Kidney epithelial cell (primary cell): ENCODE measurements around the gene ADAMTSL1. TPM values are rescaled to one million over a fixed set of nuclear protein-coding genes. Genes with fewer than 3 reads are reported as not detected.
A peak's percentile ranks its signal among the peaks of the same experiment; 100 is the strongest.

Experiments
- DNase-seq: peaks from one replicate; pipeline ENCODE4 v3.0.0-alpha.2; 2010; ENCODE audit warnings: low read depth
- H3K27me3 ChIP-seq: 2 replicates; pipeline ENCODE4 v1.6.0; 2011; ENCODE audit warnings: low read length; ENCODE audit not compliant: control insufficient read depth, insufficient read depth
- H3K36me3 ChIP-seq: 2 replicates; pipeline ENCODE4 v1.5.1; 2011; ENCODE audit warnings: low read length; ENCODE audit not compliant: control insufficient read depth, insufficient read depth
- H3K4me3 ChIP-seq: 2 replicates; pipeline ENCODE4 v1.5.1; 2011; ENCODE audit warnings: low read depth, mild to moderate bottlenecking, control low read depth, low read length
- total RNA-seq: library from RNA; depleted of rRNA; stranded (reverse); fragments of >200 nt; gene quantifications from 2 replicates; pipeline ENCODE4 v1.2.3, GENCODE V29; 2015
- TF ChIP-seq, protein P1 (sequence below): IDR thresholded peaks from 2 replicates; pipeline ENCODE4 v1.5.1; 2011; ENCODE audit warnings: mild to moderate bottlenecking, moderate library complexity, low read length, control low read depth, inconsistent platforms; ENCODE audit not compliant: insufficient read depth, poor library complexity, severe bottlenecking

Gene ADAMTSL1
- total RNA-seq, 1 donor from 2014 or later, result 0.08 TPM

DNA sequence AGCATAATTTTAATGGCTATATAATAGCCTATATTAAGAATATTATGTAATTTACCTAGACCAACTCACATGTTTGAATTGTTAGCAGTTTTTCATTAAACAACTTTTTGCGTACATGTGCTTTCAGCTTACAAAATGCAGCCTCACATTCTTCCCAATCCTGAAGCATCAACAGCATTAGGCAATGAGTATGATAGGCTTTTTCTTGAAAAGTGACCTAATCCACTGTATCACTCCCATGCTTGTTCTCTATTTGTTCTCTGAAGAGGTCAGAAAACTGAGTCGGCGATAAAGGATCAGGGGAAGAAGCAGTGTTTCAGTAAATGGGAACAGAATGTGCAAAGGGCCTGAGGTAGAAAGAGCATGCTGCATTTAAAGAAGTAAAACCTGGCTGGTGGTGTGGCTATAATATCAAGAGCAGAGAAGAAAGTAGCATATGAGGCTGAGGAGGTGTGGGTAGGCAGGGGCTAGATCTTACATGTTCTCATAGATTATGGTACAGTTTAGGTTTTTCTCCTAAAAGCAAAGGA lies 346.7 kb downstream of the ADAMTSL1 start:
- TF ChIP-seq, protein P1, sequence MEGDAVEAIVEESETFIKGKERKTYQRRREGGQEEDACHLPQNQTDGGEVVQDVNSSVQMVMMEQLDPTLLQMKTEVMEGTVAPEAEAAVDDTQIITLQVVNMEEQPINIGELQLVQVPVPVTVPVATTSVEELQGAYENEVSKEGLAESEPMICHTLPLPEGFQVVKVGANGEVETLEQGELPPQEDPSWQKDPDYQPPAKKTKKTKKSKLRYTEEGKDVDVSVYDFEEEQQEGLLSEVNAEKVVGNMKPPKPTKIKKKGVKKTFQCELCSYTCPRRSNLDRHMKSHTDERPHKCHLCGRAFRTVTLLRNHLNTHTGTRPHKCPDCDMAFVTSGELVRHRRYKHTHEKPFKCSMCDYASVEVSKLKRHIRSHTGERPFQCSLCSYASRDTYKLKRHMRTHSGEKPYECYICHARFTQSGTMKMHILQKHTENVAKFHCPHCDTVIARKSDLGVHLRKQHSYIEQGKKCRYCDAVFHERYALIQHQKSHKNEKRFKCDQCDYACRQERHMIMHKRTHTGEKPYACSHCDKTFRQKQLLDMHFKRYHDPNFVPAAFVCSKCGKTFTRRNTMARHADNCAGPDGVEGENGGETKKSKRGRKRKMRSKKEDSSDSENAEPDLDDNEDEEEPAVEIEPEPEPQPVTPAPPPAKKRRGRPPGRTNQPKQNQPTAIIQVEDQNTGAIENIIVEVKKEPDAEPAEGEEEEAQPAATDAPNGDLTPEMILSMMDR, result no peak
- Histone ChIP-seq H3K27me3 (no peaks in the 10 kb centered on the region), H3K4me3 (no peak overlapping the region), H3K36me3 (peaks cover 1% of the 10 kb centered on the region)
- DNase-seq, result no peak

DNA sequence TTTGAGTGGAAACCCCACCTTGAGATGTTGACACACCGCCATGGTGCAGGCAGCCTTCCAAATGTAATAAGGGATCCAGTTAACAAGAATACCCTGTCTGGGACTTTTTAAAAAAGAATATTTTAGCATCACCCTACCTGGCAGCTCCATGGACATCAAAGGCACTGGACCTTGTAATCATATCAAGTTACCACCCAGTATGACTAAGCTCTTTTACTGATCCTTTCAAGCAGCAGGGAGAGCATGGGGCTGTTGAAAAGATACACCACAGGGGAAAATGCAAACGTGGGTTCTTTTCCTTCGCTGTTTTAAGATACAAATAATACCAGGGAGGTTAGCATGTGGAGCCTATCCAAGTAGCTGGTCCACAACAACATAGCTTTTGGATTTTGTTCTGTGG lies 347.8 kb downstream of the ADAMTSL1 start:
- H3K27me3 ChIP-seq, result no peaks in the 10 kb centered on the region
- TF ChIP-seq, protein P1, result no peak
- DNase-seq, result peak; percentile 23
- H3K4me3 ChIP-seq, result no peak overlapping the region
- peaks cover 1% of the 10 kb centered on the region for H3K36me3 ChIP-seq

DNA sequence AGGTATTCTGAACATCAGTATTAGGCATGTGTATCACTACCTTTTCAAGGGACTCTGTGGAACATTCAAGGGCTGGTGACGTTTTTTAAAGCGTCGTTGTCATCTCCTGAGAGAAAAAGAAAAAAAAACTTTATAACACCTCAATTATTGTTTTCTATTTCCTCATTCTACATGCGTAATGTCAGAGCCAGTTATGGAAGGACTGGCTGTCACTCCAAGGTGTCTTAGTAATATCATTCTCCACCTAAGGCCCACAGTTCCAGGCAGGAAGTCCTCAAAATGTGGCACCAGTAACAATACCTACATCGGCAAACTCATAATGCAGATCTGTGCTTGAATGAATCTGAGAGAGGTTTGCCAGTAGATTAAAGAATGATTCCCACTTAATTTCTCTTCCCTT lies 348.9 kb downstream of the ADAMTSL1 start:
- Histone ChIP-seq H3K4me3 (no peak overlapping the region), H3K27me3 (no peaks in the 10 kb centered on the region), H3K36me3 (no peaks in the 10 kb centered on the region)
- DNase-seq, result no peak
- TF ChIP-seq, protein P1, result no peak

DNA sequence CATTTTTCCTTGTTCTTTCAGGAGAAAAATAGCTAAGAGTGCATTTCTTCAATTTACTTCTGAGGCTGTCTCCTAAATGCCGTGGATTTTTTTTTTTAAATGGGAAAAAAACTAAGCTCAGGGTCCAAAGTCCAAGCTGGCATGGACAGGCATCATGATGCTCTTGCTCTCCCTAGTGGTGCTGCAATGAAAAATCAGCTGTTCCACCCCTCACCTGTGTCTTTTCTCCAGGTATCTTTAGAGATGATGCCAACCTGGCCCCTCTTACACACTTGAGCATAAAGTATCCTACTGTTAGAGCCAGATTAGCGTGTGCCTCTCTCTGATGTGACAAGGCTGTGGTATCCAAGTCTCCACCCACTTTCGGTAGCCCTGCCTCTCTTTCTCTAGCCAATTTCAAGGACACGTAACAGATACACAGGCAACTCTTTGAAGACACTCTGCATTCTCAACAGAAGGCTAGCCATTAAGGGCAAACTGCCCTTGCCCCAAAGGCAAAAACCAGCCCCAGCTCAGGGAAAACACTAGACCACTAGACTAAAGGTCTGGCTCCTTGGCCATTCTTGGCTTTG lies 350.2 kb downstream of the ADAMTSL1 start:
- Histone ChIP-seq H3K27me3 (no peaks in the 10 kb centered on the region), H3K4me3 (no peak overlapping the region), H3K36me3 (no peaks in the 10 kb centered on the region)
- TF ChIP-seq, protein P1, result peak; percentile 37
- DNase-seq, result no peak

DNA sequence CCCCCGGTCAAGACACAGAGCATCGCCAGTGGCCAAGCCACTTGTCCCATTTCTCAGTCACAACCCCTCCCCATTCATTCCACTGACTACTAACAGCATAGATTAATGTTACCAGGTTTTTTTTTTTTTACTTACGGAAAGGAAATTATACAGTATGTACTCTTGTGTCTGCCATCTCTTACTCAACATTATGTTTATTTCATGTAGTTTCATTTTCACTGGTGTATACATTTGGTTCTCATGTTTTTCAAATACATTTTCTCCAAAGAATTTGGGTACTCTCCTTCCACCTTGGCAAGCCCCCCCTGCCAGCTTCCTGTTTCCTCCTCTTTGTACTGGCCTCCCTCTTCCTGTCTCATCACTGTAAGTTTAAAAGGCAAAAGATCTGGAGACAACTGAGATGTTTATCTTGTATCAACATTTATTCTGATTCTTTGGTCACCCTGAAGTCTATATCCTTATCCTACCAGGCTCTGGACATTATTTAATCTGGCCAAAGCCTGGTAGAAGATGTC lies 351.8 kb downstream of the ADAMTSL1 start:
- H3K4me3 ChIP-seq, result no peak overlapping the region
- DNase-seq, result no peak
- H3K36me3 ChIP-seq, result no peaks in the 10 kb centered on the region
- TF ChIP-seq, protein P1, result no peak
- no peaks in the 10 kb centered on the region for H3K27me3 ChIP-seq

DNA sequence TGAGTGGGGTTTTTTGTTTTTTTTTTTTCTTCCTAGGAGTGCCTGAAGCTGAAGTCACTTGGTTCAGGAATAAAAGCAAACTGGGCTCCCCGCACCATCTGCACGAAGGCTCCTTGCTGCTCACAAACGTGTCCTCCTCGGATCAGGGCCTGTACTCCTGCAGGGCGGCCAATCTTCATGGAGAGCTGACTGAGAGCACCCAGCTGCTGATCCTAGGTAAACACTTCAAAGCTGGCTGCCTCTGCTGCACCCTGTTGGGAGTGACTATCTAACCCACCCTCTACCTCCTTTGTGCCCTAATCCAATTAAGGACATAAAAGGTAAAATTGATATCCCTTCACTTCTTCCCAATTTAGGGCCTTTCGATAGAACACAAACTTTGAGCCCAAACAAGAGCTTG lies 352.3 kb downstream of the ADAMTSL1 start:
- Histone ChIP-seq H3K27me3 (no peaks in the 10 kb centered on the region), H3K36me3 (no peaks in the 10 kb centered on the region), H3K4me3 (no peak overlapping the region)
- no peak for DNase-seq
- TF ChIP-seq, protein P1, result no peak
